ENCODE data around the gene NDUFAB1. TPM values are rescaled to one million over a fixed set of nuclear protein-coding genes. Genes with fewer than 3 reads are reported as not detected.

The NDUFAB1 gene
- total and polyA plus RNA-seq, 7 donors: 101 to 398 (median 179) TPM

DNA sequence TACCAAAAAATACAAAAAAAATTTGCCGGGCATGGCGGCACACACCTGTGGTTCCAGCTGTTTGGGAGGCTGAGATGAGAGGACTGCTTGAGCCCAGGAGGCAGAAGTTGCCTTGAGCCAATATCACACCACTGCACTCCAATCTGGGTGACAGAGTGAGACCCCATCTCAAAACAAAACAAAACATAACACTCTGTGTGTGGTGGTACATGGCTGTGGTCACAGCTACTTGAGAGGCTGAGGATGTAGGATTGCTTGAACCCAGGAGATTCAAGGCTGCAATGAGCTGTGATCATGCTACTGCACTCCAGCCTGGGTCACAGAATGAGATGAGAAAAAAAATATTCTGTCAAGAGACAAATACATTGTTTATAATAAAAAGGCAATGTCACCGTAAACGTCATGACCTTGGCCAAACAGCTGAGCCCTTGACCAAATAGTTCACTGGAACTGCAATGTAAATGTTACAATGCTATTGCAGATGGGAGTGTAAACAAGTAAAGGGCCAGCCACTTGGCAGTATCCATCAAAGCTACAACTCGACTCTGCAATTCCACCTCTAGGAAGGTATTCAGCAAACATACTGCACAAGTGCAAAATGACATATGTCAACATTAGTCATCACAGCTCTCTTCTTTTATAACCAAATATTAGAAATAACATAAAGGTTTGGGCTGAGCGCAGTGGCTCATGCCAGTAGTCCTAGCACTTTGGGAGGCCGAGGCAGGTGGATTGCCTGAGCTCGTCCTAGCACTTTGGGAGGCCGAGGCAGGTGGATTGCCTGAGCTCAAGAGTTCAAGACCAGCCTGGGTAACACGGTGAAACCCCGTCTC, 55.9 kb downstream of the NDUFAB1 start:
- no peaks in the 10 kb centered on the region for H3K4me1 ChIP-seq
- peaks cover 0 to 89% (median 11%) of the 10 kb centered on the region in 4 donors for H3K36me3 ChIP-seq
- H3K4me3 ChIP-seq: no peak overlapping the region
- no peaks in the 10 kb centered on the region for H3K9me3 ChIP-seq
- TF ChIP-seq, protein P1, sequence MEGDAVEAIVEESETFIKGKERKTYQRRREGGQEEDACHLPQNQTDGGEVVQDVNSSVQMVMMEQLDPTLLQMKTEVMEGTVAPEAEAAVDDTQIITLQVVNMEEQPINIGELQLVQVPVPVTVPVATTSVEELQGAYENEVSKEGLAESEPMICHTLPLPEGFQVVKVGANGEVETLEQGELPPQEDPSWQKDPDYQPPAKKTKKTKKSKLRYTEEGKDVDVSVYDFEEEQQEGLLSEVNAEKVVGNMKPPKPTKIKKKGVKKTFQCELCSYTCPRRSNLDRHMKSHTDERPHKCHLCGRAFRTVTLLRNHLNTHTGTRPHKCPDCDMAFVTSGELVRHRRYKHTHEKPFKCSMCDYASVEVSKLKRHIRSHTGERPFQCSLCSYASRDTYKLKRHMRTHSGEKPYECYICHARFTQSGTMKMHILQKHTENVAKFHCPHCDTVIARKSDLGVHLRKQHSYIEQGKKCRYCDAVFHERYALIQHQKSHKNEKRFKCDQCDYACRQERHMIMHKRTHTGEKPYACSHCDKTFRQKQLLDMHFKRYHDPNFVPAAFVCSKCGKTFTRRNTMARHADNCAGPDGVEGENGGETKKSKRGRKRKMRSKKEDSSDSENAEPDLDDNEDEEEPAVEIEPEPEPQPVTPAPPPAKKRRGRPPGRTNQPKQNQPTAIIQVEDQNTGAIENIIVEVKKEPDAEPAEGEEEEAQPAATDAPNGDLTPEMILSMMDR (IDR thresholded peaks at IDR 0.05): no peak
- no peak for TF ChIP-seq POLR2A (IDR thresholded peaks at IDR 0.05)
- TF ChIP-seq EP300 (IDR thresholded peaks at IDR 0.05): no peak
- no peak for TF ChIP-seq POLR2AphosphoS5 (IDR thresholded peaks at IDR 0.05)
- intact Hi-C loops (cut with DNase I): no loop called here
- H3K27ac ChIP-seq: no peak overlapping the region
- no peak for DNase-seq
- no peaks in the 10 kb centered on the region for H3K27me3 ChIP-seq
- WGBS, 2 donors: 89 to 91% methylated on average over 11 of the region's 11 CpGs

DNA sequence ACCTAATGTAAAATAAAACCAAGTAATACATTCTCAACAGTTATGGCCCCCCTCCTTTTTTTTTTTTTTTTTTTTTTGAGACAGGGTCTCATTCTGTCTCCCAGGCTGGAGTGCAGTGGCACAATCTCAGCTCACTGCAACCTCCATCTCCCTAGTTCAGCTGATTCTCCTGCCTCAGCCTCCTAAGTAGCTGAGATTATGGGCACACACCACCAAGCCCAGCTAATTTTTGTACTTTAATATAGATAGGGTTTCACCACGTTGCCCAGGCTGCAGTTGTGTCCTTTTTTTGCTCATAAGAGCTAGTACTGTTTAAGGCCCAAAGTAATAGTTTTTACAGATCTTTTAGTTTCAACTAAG, 57.2 kb downstream of the NDUFAB1 start:
- intact Hi-C loops (cut with DNase I): no loop called here
- H3K9me3 ChIP-seq: no peaks in the 10 kb centered on the region
- H3K4me3 ChIP-seq: no peak overlapping the region
- peaks cover 8 to 89% (median 14%) of the 10 kb centered on the region in 4 donors for H3K36me3 ChIP-seq
- H3K27me3 ChIP-seq: no peaks in the 10 kb centered on the region
- WGBS, 2 donors: 91 to 93% methylated on average over 1 of the region's 1 CpG
- no peak for DNase-seq
- no peak for TF ChIP-seq POLR2A (IDR thresholded peaks at IDR 0.05)
- TF ChIP-seq, protein P1 (IDR thresholded peaks at IDR 0.05): no peak
- H3K4me1 ChIP-seq: no peaks in the 10 kb centered on the region
- H3K27ac ChIP-seq: no peak overlapping the region

DNA sequence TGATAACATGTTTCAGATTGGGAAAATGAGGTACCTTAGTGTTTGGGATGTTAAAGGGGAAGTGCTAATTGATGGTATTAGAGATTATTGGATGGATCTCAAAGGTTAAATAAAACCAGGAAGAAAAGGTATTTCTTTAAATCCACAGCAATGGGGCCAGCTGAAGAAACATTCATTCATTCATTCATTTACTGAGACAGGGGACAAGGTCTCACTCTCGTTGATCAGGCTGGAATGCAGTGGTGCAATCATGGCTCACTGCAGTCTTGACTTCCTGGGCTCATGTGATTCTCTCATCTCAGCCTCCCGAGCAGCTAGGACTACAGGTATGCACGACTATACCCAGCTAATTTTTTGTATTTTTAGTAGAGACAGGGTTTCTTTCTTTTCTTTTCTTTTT, 58.7 kb downstream of the NDUFAB1 start:
- WGBS, 2 donors: 69 to 89% methylated on average over 3 of the region's 3 CpGs
- Histone ChIP-seq H3K36me3 (peaks cover 13 to 89% (median 19%) of the 10 kb centered on the region in 4 donors), H3K4me1 (no peaks in the 10 kb centered on the region), H3K9me3 (no peaks in the 10 kb centered on the region), H3K27me3 (no peaks in the 10 kb centered on the region), H3K4me3 (no peak overlapping the region), H3K27ac (no peak overlapping the region)
- DNase-seq: no peak
- intact Hi-C loops (cut with DNase I): no loop called here
- TF ChIP-seq POLR2A (IDR thresholded peaks at IDR 0.05) (no peak), EP300 (IDR thresholded peaks at IDR 0.05) (no peak), POLR2AphosphoS5 (IDR thresholded peaks at IDR 0.05) (no peak)
- TF ChIP-seq, protein P1 (IDR thresholded peaks at IDR 0.05): no peak

DNA sequence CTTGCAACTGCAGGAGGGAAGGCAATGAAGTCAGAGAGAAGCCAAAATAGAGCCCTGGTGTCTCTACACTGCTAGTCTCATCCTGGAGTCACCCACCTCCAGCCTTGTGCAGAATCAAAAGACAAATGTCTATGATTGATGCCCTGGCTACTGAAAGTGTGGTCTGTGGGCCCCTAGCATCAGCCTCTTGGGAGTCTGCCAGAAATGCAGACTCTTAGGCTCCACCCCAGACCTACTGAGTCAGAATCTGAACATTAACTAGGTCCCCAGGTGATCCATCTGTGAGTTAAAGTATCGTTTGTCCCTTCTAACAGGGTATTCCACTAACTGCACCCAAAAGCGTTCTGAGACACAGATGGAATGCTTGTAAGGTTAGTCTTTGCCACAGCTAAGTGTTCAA, 60.2 kb downstream of the NDUFAB1 start:
- Histone ChIP-seq H3K27me3 (no peaks in the 10 kb centered on the region), H3K27ac (no peak overlapping the region), H3K9me3 (no peaks in the 10 kb centered on the region), H3K36me3 (peaks cover 17 to 90% (median 21%) of the 10 kb centered on the region in 4 donors), H3K4me3 (no peak overlapping the region), H3K4me1 (no peaks in the 10 kb centered on the region)
- WGBS, 2 donors: 82 to 92% methylated on average over 2 of the region's 2 CpGs
- no peak for DNase-seq
- TF ChIP-seq, protein P1 (IDR thresholded peaks at IDR 0.05): no peak
- TF ChIP-seq EP300 (IDR thresholded peaks at IDR 0.05): no peak
- no peak for TF ChIP-seq POLR2AphosphoS5 (IDR thresholded peaks at IDR 0.05)
- intact Hi-C loops (cut with DNase I): no loop called here

All from sigmoid colon (tissue), 7 donors.